ENCODE measurements around the gene SF3B3. TPM values are rescaled to one million over a fixed set of nuclear protein-coding genes. Genes with fewer than 3 reads are reported as not detected.

The SF3B3 gene
- total RNA-seq, 1 experiment from 2014 or later = 403 TPM

DNA sequence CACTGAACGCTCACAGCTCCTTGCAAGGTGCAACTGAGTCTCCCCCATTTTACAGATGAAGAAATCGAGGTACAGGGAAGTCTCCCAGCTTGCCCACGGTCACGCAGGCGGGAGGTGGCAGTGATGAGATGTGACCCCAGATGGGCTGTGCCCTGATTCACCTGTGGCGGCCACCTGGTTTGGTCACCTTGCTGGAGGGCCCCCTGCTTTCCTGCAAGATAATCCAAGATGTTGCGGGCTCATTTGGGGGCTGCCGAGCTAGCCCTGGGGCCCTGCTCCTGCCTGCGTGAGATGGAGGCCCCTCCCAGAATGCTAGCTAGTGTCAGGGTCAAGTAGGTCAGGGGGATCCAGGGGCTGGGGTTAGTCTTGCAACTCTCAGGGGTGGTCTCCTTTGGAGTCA is 63.1 kb downstream of the SF3B3 start:
- no peaks in the 10 kb centered on the region for H3K79me2 ChIP-seq (ENCODE audit: insufficient read depth, low read length)
- ATAC-seq (no peak), DNase-seq (ENCODE audit: low read depth, low spot score) (no peak)
- no peak overlapping the region for H3K27ac ChIP-seq (ENCODE audit: low read depth, low read length)
- ChIA-PET CTCF (no interaction called here), POLR2A (no interaction called here), RAD21 (ENCODE audit: low non-redundant PET in 1 of 2, low total read pairs in 2 of 2, uncharacterized antibody in 2 of 2, unreplicated experiment in 2 of 2) (no interaction called here)
- no peaks in the 10 kb centered on the region for H3K4me1 ChIP-seq (ENCODE audit: control insufficient read depth in 1 of 2, insufficient read depth in 2 of 2, low read length in 2 of 2)
- no peaks in the 10 kb centered on the region for H3K9me3 ChIP-seq (ENCODE audit: control insufficient read depth in 1 of 2, insufficient read depth in 1 of 2, low read depth in 1 of 2, low read length in 2 of 2)
- no peaks in the 10 kb centered on the region for H4K20me1 ChIP-seq (ENCODE audit: insufficient read depth)
- TF ChIP-seq SRF (IDR thresholded peaks at IDR 0.05; ENCODE audit: low read depth) (no peak), JUND (IDR thresholded peaks at IDR 0.05) (no peak), CBX3 (IDR thresholded peaks at IDR 0.05; ENCODE audit: low read depth) (no peak), SP1 (IDR thresholded peaks at IDR 0.05; ENCODE audit: low read depth) (no peak), ZFX (IDR thresholded peaks at IDR 0.05) (no peak), ZBTB33 (IDR thresholded peaks at IDR 0.05; ENCODE audit: extremely low read depth, insufficient replicate concordance, low read length) (no peak), MAX (IDR thresholded peaks at IDR 0.05) (no peak), ELF1 (IDR thresholded peaks at IDR 0.05; ENCODE audit: borderline replicate concordance, low read depth) (no peak), YY1 (IDR thresholded peaks at IDR 0.05; ENCODE audit: extremely low read depth, insufficient replicate concordance, low read depth, low read length) (no peak), ZNF274 (IDR thresholded peaks at IDR 0.05; ENCODE audit: low read depth, low read length) (no peak), CTCF (IDR thresholded peaks at IDR 0.05 in 2 of 3, conservative IDR thresholded peaks at IDR 0.05 in 1 of 3; ENCODE audit: borderline replicate concordance in 1 of 3, insufficient read depth in 1 of 3, low read depth in 2 of 3, low read length in 2 of 3) (no peak), EZH2 (IDR thresholded peaks at IDR 0.05) (no peak), EZH2phosphoT487 (IDR thresholded peaks at IDR 0.05; ENCODE audit: borderline replicate concordance) (no peak), EGR1 (IDR thresholded peaks at IDR 0.05; ENCODE audit: low read depth) (no peak), SIN3A (IDR thresholded peaks at IDR 0.05; ENCODE audit: low read depth) (no peak), TCF7L2 (IDR thresholded peaks at IDR 0.05; ENCODE audit: borderline replicate concordance, extremely low read depth, insufficient read depth, insufficient read length) (no peak)
- H3K9me2 ChIP-seq (ENCODE audit: insufficient read depth) = no peaks in the 10 kb centered on the region
- H3K4me3 ChIP-seq (replicated peaks in 1 of 2; ENCODE audit: low read depth in 1 of 2, low read length in 2 of 2) = no peak overlapping the region
- no peaks in the 10 kb centered on the region for H3K27me3 ChIP-seq (ENCODE audit: insufficient read depth, low read length)
- no TSS peak for BruUV-seq (replicated peaks)
- no peaks in the 10 kb centered on the region for H3K36me3 ChIP-seq (ENCODE audit: control insufficient read depth in 1 of 2, insufficient read depth in 2 of 2, low read length in 2 of 2)
- intact Hi-C loops (cut with micrococcal nuclease) = no loop called here
- H3K4me2 ChIP-seq (ENCODE audit: low read length) = no peak overlapping the region
- no peak overlapping the region for H2AFZ ChIP-seq (ENCODE audit: low read depth, low read length, poor library complexity, severe bottlenecking)
- H3K9ac ChIP-seq (ENCODE audit: low read length) = no peak overlapping the region
